Activated naive CD8-positive, alpha-beta T cell treated with anti-CD3 and anti-CD28 coated beads for 36 hours (primary cell): Measurements from ENCODE around the gene MLKL. TPM values are rescaled to one million over a fixed set of nuclear protein-coding genes. Genes with fewer than 3 reads are reported as not detected.
"Not testable (repeated sequence)": the region's sequence is repeated elsewhere in the genome, so short reads cannot be mapped to it uniquely, and the experiment has no call there.

ENCODE experiments used
- DNase-seq: peaks from one replicate; pipeline ENCODE4 v3.0.0; 2021
- H3K27ac Mint-ChIP-seq: one replicate; pipeline ENCODE4 v1.8.0; 2022; ENCODE audit warnings: mild to moderate bottlenecking, moderate library complexity, mixed read lengths
- H3K27me3 Mint-ChIP-seq: one replicate; pipeline ENCODE4 v1.8.0; 2022; ENCODE audit warnings: mild to moderate bottlenecking, mixed read lengths
- H3K36me3 Mint-ChIP-seq: one replicate; pipeline ENCODE4 v1.8.0; 2021; ENCODE audit warnings: mild to moderate bottlenecking, mixed read lengths
- H3K4me1 Mint-ChIP-seq: one replicate; pipeline ENCODE4 v1.8.0; 2021; ENCODE audit warnings: mixed read lengths
- H3K4me3 Mint-ChIP-seq: one replicate; pipeline ENCODE4 v1.8.0; 2022; ENCODE audit warnings: mild to moderate bottlenecking, moderate library complexity, mixed read lengths
- H3K9me3 Mint-ChIP-seq: one replicate; pipeline ENCODE4 v1.8.0; 2022; ENCODE audit warnings: mixed read lengths
- total RNA-seq, 2 experiments: library from RNA; stranded (reverse); gene quantifications; one replicate each; pipeline ENCODE4 v1.2.3, GENCODE V29; 2021

MLKL gene
- total RNA-seq, 2 experiments from 2014 or later: 23.6 TPM

DNA sequence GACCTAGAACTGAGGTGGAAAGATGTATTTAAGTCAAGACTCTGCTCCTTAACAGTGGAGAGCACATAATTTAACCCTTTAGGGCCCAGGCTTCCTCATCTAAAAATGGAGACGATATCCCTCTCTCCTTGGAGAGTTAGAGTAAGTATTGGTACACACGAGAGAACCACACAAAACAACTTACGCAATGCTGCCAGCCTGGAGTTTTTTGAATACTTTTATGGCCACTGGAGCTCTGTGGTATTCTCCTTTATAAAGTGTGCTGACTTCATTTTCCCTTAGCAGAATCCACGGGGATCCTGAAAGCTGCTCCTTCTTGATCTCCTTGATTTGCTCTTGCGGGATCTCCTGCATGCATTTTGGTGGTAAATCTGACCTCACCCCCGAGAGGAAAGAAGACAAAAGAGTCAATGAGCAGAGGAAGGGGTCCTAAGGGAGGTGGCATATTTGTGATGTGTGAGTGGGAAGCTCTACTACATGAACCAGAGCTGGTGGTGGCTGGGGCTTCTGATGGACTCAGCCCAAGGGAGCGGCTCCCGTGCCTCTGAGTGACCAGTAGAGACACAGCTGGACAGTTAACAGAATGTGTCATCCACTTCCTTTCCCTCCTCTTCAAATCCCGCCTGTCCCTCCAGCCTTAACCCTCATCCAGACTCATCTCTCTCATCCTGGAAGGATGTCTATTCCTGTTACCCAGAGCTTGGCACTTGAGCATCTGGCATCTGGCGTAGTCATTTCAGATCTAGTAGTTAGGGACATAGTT, 9.4 kb downstream of the MLKL start:
- Mint-ChIP-seq H3K9me3 (no peaks in the 10 kb centered on the region), H3K27ac (no peak overlapping the region), H3K4me1 (peaks cover 10% of the 10 kb centered on the region), H3K4me3 (no peak overlapping the region), H3K27me3 (no peaks in the 10 kb centered on the region), H3K36me3 (peaks cover 34% of the 10 kb centered on the region)
- DNase-seq: no peak

DNA sequence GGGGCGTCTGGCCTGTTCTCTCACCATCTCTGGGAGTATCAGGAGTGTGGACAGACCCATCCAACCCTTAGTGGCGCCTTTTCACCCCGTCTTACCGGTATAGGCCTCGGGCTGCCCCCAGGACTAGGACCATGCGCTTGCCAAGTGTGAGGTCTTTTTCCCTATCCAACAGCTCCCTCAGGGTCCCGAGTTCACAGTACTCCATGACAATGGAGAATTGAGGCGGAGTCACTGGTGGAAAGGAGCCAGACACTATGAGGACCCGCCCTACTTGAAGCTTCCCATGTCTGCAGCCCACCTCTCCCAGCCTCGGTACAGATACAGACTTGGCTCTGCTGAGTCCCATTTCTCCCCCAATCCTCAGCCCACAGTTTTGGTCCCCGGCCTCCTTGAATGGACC, 18.1 kb downstream of the MLKL start:
- H3K9me3 Mint-ChIP-seq: no peaks in the 10 kb centered on the region
- H3K27ac Mint-ChIP-seq: no peak overlapping the region
- peaks cover 7% of the 10 kb centered on the region for H3K36me3 Mint-ChIP-seq
- no peak overlapping the region for H3K4me3 Mint-ChIP-seq
- H3K27me3 Mint-ChIP-seq: no peaks in the 10 kb centered on the region
- DNase-seq: no peak
- peaks cover 2% of the 10 kb centered on the region for H3K4me1 Mint-ChIP-seq

DNA sequence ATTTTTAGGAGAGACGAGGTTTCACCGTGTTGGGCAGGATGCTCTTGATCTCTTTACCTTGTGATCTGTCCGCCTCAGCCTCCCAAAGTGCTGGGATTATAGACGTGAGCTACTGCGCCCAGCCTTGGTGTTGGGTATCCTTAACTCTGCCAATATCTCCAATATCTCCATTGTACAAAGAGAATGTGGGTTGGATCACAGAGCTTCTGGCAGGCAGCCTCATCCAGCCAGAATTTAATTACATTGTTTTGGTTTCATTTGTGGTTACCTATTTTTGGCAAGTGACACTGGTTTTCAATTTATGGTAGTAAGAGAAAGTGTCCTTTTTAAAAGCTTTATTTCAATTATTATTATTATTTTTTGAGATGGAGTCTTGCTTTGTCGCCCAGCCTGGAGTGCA, 20.0 kb downstream of the MLKL start:
- no peak overlapping the region for H3K27ac Mint-ChIP-seq
- H3K4me1 Mint-ChIP-seq: peaks cover 2% of the 10 kb centered on the region
- no peaks in the 10 kb centered on the region for H3K9me3 Mint-ChIP-seq
- no peak for DNase-seq
- no peak overlapping the region for H3K4me3 Mint-ChIP-seq
- no peaks in the 10 kb centered on the region for H3K27me3 Mint-ChIP-seq
- peaks cover 8% of the 10 kb centered on the region for H3K36me3 Mint-ChIP-seq

DNA sequence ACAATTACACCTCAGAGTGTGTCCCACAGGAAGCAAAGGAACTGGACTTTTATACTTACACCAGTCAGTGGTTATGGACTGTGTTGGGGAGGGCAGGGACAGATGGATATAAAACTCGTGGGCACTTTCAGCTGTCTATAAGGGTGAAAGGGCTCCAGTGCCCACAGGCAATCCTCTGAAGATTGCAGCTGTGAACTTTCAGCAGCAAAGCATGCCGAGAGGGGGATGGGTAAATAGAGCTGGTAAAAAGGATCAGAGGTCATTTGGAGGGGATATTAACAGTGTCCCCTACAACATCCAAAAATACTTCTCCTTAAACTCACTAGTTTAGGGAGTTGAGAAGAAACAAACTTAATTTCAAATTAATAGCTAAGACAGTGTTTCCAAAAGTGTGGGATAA, 20.7 kb downstream of the MLKL start:
- no peak for DNase-seq
- peaks cover 8% of the 10 kb centered on the region for H3K36me3 Mint-ChIP-seq
- peaks cover 2% of the 10 kb centered on the region for H3K4me1 Mint-ChIP-seq
- H3K9me3 Mint-ChIP-seq: no peaks in the 10 kb centered on the region
- H3K27ac Mint-ChIP-seq: no peak overlapping the region
- H3K27me3 Mint-ChIP-seq: no peaks in the 10 kb centered on the region
- no peak overlapping the region for H3K4me3 Mint-ChIP-seq

DNA sequence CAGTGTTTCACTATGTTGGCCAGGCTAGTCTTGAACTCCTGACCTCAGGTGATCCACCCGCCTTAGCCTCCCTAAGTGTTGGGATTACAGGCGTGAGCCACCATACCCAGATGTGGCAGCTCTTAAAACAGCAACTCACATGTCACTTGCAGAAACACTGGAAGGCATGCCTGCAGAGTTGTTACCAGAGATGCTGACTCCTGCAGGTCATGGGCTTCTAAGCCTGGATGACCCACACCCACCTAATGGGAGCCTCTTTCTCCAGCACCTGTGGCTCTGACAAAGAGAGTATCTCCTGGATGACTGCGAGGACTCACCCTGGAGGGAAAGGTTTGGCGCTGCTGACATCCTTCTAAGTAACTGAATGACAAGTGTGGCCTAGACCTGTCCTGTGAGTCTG, 22.8 kb downstream of the MLKL start:
- no peaks in the 10 kb centered on the region for H3K27me3 Mint-ChIP-seq
- peaks cover 8% of the 10 kb centered on the region for H3K36me3 Mint-ChIP-seq
- no peaks in the 10 kb centered on the region for H3K4me1 Mint-ChIP-seq
- no peak overlapping the region for H3K27ac Mint-ChIP-seq
- no peak for DNase-seq
- H3K4me3 Mint-ChIP-seq: no peak overlapping the region
- no peaks in the 10 kb centered on the region for H3K9me3 Mint-ChIP-seq

DNA sequence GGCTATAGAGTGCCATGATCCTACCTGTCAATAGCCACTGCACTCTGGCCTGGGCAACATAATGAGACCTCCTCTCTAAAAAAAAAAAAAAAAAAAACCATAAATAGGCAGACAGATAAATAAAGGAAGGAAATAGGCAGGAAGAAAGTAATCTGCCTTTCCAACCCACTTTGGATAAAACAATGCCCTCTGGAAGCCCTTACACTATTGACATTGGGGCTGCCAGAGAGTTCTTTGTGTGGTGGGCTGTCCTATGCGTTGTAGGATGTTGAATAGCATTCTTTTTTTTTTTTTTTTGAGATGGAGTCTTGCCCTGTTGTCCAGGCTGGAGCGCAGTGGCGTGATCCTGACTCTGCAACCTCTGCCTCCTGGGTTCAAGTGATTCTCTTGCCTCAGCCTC, 26.8 kb downstream of the MLKL start:
- Mint-ChIP-seq H3K27ac (peak overlapping the region; percentile 59), H3K4me1 (no peaks in the 10 kb centered on the region), H3K9me3 (no peaks in the 10 kb centered on the region), H3K36me3 (peaks cover 16% of the 10 kb centered on the region), H3K4me3 (no peak overlapping the region), H3K27me3 (no peaks in the 10 kb centered on the region)
- DNase-seq: no peak

DNA sequence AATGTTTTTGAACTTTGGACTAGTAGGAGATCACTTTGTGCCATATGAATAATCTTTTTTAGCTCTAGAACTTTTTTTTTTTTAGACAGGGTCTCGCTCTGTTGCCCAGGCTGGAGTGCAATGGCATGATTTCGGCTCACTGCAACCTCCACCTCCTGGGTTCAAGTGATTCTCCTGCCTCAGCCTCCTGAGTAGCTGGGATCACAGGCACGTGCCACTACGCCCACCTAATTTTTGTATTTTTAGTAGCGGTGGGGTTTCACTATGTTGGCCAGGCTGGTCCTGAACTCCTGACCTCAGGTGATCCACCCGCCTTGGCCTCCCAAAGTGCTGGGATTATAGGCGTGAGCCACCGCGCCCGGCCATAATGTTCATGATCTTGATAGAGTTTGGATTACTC, 31.8 kb downstream of the MLKL start:
- not testable (repeated sequence) for H3K27ac Mint-ChIP-seq, H3K27me3 Mint-ChIP-seq, H3K9me3 Mint-ChIP-seq, H3K4me3 Mint-ChIP-seq, DNase-seq
- Mint-ChIP-seq H3K36me3 (peaks cover 36% of the 10 kb centered on the region), H3K4me1 (peaks cover 20% of the 10 kb centered on the region)

DNA sequence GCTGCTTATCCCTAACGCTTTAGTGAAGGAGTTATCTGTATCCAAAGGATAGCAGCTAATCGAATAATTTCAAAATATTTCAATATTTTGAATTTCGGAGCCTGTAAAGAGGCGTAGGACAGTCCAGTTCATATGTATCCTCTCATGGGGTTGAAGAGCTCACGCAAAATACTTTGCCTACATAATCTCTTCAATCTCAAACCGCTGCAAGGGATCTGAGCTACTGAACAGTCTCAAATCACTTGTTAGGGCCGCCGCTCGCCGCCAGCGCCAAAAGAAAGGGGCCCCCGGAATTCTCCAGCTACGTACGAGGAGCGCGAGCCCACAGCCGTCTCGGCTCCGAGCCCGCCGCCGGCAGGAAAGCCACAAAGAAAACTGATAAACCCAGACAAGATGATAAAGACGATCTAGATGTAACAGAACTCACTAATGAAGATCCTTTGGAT, 33.4 kb downstream of the MLKL start:
- Mint-ChIP-seq H3K36me3 (peaks cover 46% of the 10 kb centered on the region), H3K27ac (peak overlapping the region; percentile 97), H3K27me3 (no peaks in the 10 kb centered on the region), H3K4me3 (peak overlapping the region; percentile 85), H3K9me3 (peaks cover 1% of the 10 kb centered on the region), H3K4me1 (peaks cover 33% of the 10 kb centered on the region)
- peak; percentile 46 for DNase-seq

DNA sequence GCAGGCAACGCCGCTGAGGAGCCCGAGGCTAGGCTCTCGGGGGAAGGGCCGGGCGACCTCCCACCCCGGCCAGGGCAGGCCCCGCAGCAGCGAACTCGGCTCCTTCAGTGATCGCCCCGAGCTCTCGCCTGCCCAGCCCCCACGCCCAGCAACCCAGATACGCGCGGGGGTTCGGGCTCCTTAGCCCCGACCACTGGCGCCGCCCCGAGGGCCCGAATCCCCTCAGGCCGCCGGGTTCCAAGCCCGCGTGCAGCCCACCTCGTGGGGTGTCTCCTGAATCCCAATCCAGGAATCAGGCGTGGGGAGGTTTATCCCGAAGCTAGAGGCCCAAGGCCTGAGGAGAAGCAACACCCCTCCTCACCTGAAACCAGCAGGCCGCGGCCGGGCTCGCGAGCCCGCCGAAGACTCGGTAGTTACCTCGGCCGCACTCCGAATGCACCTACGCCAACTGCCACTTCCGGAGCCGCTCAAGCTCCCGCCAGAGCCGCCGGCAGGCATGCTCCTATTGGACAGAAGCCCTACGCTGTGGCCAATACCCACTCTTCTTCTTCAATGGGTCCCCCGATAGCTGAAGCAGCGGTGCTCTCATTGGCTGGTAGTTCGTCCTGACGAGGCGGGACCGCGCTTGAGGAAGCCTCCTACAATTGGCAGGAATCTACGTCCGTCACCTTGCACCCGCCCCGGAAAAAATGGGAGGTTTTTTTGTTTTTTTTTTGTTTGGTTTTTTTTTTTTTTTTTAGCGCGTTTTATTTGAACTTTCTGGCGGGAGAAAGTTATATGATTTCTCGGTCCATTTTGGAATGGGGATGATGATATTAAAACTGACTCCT, 34.0 kb downstream of the MLKL start, which contains the start of gene RFWD3:
Gene RFWD3, minus strand, starts transcription at position 453 of the 830 bp plus-strand sequence. CDS start 5,428 bp downstream, outside the sequence.
- peaks cover 37% of the 10 kb centered on the region for H3K4me1 Mint-ChIP-seq
- H3K27ac Mint-ChIP-seq: peak within 1 kb of the TSS; percentile 97
- H3K9me3 Mint-ChIP-seq: peaks cover 1% of the 10 kb centered on the region
- peak; percentile 95 for DNase-seq
- no peaks in the 10 kb centered on the region for H3K27me3 Mint-ChIP-seq
- peaks cover 45% of the 10 kb centered on the region for H3K36me3 Mint-ChIP-seq
- peak within 1 kb of the TSS; percentile 85 for H3K4me3 Mint-ChIP-seq

DNA sequence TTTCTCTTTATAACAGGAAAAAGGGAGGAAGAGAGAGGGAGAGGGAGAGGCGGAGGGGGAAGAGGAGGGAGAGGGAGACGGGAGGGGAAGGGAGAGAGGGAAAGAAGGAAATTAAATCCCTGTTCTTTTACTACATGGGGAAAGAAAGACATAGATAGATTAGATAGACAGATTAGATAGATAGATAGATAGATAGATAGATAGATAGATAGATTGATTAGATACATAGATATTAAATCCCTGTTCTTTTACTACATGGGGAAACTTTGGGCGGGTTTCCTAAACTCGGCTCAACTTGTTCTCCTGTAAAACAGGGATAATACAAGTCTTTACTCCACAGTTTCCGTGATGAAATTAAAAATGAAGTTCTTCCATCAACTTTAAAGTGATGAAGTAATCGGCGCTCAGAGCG, 34.6 kb downstream of the MLKL start:
- H3K4me1 Mint-ChIP-seq: peaks cover 41% of the 10 kb centered on the region
- H3K27ac Mint-ChIP-seq: peak overlapping the region; percentile 97
- peaks cover 47% of the 10 kb centered on the region for H3K36me3 Mint-ChIP-seq
- no peaks in the 10 kb centered on the region for H3K27me3 Mint-ChIP-seq
- DNase-seq: no peak
- H3K4me3 Mint-ChIP-seq: peak overlapping the region; percentile 85
- H3K9me3 Mint-ChIP-seq: peaks cover 1% of the 10 kb centered on the region

DNA sequence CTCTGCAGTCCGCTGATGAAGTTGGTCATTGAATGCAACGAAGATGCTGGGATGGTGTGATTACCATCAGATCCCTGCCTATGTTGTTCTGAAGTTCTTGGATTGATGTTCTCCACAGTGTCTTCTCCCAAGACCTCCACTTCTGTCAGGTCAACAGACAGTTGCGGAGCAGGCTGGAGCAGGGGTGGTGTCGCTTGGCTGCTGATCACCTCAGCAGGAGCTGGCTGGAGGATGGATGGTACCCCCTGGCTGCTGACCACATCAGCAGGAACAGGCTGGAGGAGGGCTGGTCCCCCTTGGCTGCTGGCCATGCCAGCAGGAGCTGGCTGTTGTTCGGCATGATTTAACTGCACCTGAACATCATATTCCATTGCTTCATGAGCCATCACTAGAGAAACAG, 39.6 kb downstream of the MLKL start:
- no peak for DNase-seq
- Mint-ChIP-seq H3K4me3 (peak overlapping the region; percentile 34), H3K36me3 (peaks cover 86% of the 10 kb centered on the region), H3K27me3 (no peaks in the 10 kb centered on the region), H3K9me3 (no peaks in the 10 kb centered on the region), H3K27ac (no peak overlapping the region), H3K4me1 (peaks cover 70% of the 10 kb centered on the region)

DNA sequence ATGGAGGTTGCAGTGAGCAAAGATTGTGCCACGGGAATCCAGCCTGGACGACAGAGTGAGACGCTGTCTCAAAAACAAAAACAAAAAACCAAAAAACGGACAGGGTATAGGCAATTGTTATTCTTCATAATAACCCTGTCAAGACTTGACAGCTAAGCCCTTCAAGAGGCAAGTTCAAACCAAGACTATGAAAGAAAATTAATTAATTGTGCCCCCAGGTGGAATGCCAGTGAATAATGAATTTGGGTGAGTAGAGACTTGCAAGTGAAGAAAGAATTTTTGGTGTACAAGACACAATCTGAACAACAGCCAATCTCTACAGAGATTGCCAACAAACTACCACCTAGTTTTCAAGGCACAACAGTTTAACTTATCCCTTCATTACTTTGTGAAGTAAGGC, 40.3 kb downstream of the MLKL start:
- Mint-ChIP-seq H3K4me1 (peaks cover 76% of the 10 kb centered on the region), H3K4me3 (no peak overlapping the region), H3K36me3 (peaks cover 84% of the 10 kb centered on the region), H3K9me3 (no peaks in the 10 kb centered on the region), H3K27ac (no peak overlapping the region), H3K27me3 (no peaks in the 10 kb centered on the region)
- DNase-seq: no peak

DNA sequence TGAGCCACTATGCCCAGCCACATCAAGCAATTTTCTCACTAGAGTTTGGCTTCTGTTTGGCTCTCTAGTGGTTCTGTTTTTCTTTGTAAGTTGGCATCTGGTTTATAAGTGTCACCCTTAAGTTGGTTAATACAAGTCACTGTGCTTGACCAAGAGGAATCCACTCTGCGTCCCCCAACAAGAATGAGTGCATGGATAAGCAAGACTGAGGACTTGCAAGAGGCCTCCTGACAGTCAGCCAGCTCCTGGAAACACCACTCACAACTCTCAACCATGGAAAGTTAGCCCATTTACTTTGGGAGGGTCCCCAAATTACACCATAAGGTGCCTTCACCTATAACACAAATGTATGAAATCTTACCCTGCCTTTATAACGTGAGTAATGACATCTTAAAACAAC, 41.6 kb downstream of the MLKL start:
- Mint-ChIP-seq H3K36me3 (peaks cover 72% of the 10 kb centered on the region), H3K4me1 (peaks cover 74% of the 10 kb centered on the region), H3K27me3 (no peaks in the 10 kb centered on the region), H3K9me3 (no peaks in the 10 kb centered on the region), H3K27ac (no peak overlapping the region), H3K4me3 (peak overlapping the region; percentile 25)
- no peak for DNase-seq

DNA sequence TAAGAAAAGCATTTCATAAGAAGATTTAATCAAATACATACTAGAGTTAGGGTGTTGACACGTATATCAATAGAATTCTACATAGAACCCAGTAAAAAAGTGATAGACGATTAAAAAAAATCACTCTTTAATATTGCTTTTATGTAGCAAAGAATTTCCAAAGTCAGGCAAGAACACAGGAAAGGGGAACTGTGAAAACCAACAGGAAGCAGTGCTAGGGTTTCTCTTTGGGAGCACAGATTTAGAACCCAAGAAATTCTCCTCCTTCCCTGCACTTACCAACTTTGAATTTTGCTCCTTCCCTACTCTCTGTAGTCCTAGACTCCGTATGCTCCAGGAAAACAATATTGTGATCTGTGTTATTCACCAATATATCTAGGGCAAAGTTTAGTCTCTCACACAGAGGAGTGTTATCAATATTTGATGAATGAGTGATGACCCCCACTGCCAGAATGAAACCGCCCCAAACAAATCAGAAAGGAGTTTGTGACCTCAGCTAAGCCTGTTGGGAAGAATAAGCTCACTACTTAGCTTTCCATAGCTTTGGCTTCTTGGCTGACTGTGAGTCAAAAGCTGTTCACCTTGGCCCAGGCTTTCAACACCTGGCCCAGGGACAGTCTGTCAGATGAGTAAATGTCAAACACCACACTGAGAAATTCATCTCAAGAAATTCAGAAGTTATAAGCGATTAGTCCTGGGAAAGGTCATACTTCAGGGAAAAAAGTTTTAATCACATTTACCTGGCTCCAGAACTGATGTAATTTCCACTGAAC, 42.6 kb downstream of the MLKL start:
- Mint-ChIP-seq H3K27ac (no peak overlapping the region), H3K27me3 (no peaks in the 10 kb centered on the region), H3K4me3 (peak overlapping the region; percentile 25), H3K4me1 (peaks cover 69% of the 10 kb centered on the region), H3K9me3 (no peaks in the 10 kb centered on the region), H3K36me3 (peaks cover 65% of the 10 kb centered on the region)
- no peak for DNase-seq

DNA sequence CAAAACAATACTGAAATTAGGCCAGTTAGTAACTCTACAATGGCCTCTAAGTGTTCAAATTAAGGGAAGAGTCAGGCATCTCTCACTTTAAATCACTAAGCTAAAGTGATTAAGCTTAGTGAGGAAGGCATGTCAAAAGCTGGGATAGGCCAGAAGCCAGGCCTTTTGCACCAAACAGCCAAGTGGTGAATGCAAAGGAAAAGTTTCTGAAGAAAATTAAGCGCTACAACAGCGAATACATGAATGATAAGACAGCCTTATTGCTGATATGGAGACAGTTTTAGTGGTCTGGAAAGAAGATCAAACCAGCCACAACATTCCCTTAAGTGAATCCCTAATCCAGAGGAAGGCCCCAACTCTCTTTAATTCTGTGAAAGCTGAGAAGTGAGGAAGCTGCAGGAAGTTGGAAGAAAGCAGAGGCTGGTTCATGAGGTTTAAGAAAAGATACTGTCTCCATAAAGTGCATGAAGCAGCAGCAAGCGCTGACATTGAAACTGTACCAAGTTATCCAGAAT, 46.1 kb downstream of the MLKL start:
- Mint-ChIP-seq H3K36me3 (peaks cover 48% of the 10 kb centered on the region), H3K27ac (no peak overlapping the region), H3K9me3 (no peaks in the 10 kb centered on the region), H3K27me3 (no peaks in the 10 kb centered on the region), H3K4me3 (no peak overlapping the region), H3K4me1 (peaks cover 50% of the 10 kb centered on the region)
- no peak for DNase-seq
